Esophagus squamous epithelium (tissue), 5 donors: ENCODE results near the gene IVD. TPM values are rescaled to one million over a fixed set of nuclear protein-coding genes. Genes with fewer than 3 reads are reported as not detected.
"Not testable (repeated sequence)": the region's sequence is repeated elsewhere in the genome, so short reads cannot be mapped to it uniquely, and the experiment has no call there.

Experiments
- DNase-seq: peaks from one replicate; lab custom pipeline; 2025; lab: John Stamatoyannopoulos, UW
- H3K27ac ChIP-seq, 4 donors: fragments of 200-600 bp; sonication (generic); one replicate each; pipeline ENCODE4 v1.5.1; 2016 to 2019; ENCODE audit warnings: mild to moderate bottlenecking in 1 of 4
- H3K27me3 ChIP-seq, 4 donors: fragments of 200-600 bp; sonication (generic); 1 replicate in 3 of 4; 2 replicates in 1 of 4; pipeline versions ENCODE4 v1.5.1 to v1.6.0; 2017 to 2021; ENCODE audit warnings: antibody characterized with exemption in 1 of 4
- H3K36me3 ChIP-seq, 3 donors: fragments of 200-600 bp; sonication (generic); one replicate each; pipeline ENCODE4 v1.5.1; 2016 to 2019
- H3K4me1 ChIP-seq, 3 donors: fragments of 200-600 bp; sonication (generic); one replicate each; pipeline ENCODE4 v1.5.1; 2017 to 2019
- H3K4me3 ChIP-seq, 4 donors: fragments of 200-600 bp; sonication (generic); 1 replicate in 3 of 4; 2 replicates in 1 of 4; pipeline ENCODE4 v1.5.1; 2016 to 2019; ENCODE audit warnings: mild to moderate bottlenecking in 2 of 4, moderate library complexity in 1 of 4
- H3K9me3 ChIP-seq, 3 donors: fragments of 200-600 bp; sonication (generic); one replicate each; pipeline ENCODE4 v1.5.1; 2016 to 2019
- CTCF ChIP-seq, 6 experiments: fragments of 450-650 bp in 4 of 6; fragments of 200-600 bp in 2 of 6; sonication (generic) in 2 of 6; IDR thresholded peaks; one replicate each; pipeline ENCODE4 v1.5.1; 2016 to 2019; ENCODE audit warnings: antibody characterized with exemption in 6 of 6, mild to moderate bottlenecking in 4 of 6, moderate library complexity in 4 of 6
- POLR2A ChIP-seq, 4 donors: fragments of 450-650 bp; IDR thresholded peaks; one replicate each; pipeline ENCODE4 v1.6.1; 2017; ENCODE audit warnings: antibody characterized with exemption in 4 of 4, mild to moderate bottlenecking in 4 of 4, moderate library complexity in 3 of 4
- WGBS, 2 donors: methylation state at CpG; one replicate each; pipeline ENCODE4 v1.1.5; 2018; 5-methylcytosine and 5-hydroxymethylcytosine counted together
- intact Hi-C: fragments of 100-400 bp; cut with DNase I; formaldehyde crosslinking; loops from one replicate; pipeline ENCODE4 v1.15.0; 2022
- total RNA-seq, 4 donors: library from RNA; depleted of rRNA; stranded (reverse); fragments of >200 nt; gene quantifications; one replicate each; pipeline ENCODE4 v1.1.0, GENCODE V29; 2016
- donor health status: DM: yes; HTN: yes; CAD: no.

Gene IVD
- total RNA-seq, 4 donors from 2014 or later, result 10.7 to 42.2 (median 15.4) TPM

- Histone ChIP-seq H3K27ac (no peak overlapping the region), H3K4me3 (no peak overlapping the region), H3K27me3 (no peaks in the 10 kb centered on the region), H3K36me3 (no peaks in the 10 kb centered on the region), H3K4me1 (peaks cover 4 to 59% (median 12%) of the 10 kb centered on the region in 3 donors), H3K9me3 (no peaks in the 10 kb centered on the region)
- DNase-seq, result no peak
- TF ChIP-seq CTCF (IDR thresholded peaks at IDR 0.05) (no peak), POLR2A (IDR thresholded peaks at IDR 0.05) (no peak)
- intact Hi-C loops, result no loop called here
Observed at GRCh38 chr15:40449275-40449674, 43.7 kb downstream of the IVD start.

GRCh38 chr15:40450047-40450446 is 44.5 kb downstream of the IVD start:
- 85% methylated on average over 2 of the region's 2 CpGs; no CpG with 5 or more reads in 1 of the 2 donors for WGBS, 2 donors
- peaks cover 10 to 59% (median 20%) of the 10 kb centered on the region in 3 donors for H3K4me1 ChIP-seq
- TF ChIP-seq POLR2A (IDR thresholded peaks at IDR 0.05) (no peak), CTCF (IDR thresholded peaks at IDR 0.05) (no peak)
- H3K36me3 ChIP-seq, result no peaks in the 10 kb centered on the region
- H3K4me3 ChIP-seq, result no peak overlapping the region
- H3K27ac ChIP-seq, result no peak overlapping the region
- intact Hi-C loops, result no loop called here
- H3K9me3 ChIP-seq, result no peaks in the 10 kb centered on the region
- no peak for DNase-seq
- no peaks in the 10 kb centered on the region for H3K27me3 ChIP-seq

- DNase-seq, result no peak
- H3K36me3 ChIP-seq, result no peaks in the 10 kb centered on the region
- intact Hi-C loops, result no loop called here
- 79 to 81% methylated on average over 3 of the region's 3 CpGs for WGBS, 2 donors
- peaks cover 15 to 61% (median 30%) of the 10 kb centered on the region in 3 donors for H3K4me1 ChIP-seq
- H3K27me3 ChIP-seq, result no peaks in the 10 kb centered on the region
- no peak overlapping the region for H3K27ac ChIP-seq
- H3K4me3 ChIP-seq, result no peak overlapping the region
- no peaks in the 10 kb centered on the region for H3K9me3 ChIP-seq
- no peak for TF ChIP-seq CTCF (IDR thresholded peaks at IDR 0.05)
- no peak for TF ChIP-seq POLR2A (IDR thresholded peaks at IDR 0.05)
Observed at GRCh38 chr15:40451527-40452158, 46.0 kb downstream of the IVD start.

GRCh38 chr15:40452296-40453090 is 46.9 kb downstream of the IVD start:
- TF ChIP-seq CTCF (IDR thresholded peaks at IDR 0.05) (no peak), POLR2A (IDR thresholded peaks at IDR 0.05) (no peak)
- no peaks in the 10 kb centered on the region for H3K9me3 ChIP-seq
- H3K36me3 ChIP-seq, result no peaks in the 10 kb centered on the region
- peaks cover 15 to 67% (median 33%) of the 10 kb centered on the region in 3 donors for H3K4me1 ChIP-seq
- H3K27ac ChIP-seq, result no peak overlapping the region
- DNase-seq, result no peak
- no peak overlapping the region for H3K4me3 ChIP-seq
- H3K27me3 ChIP-seq, result no peaks in the 10 kb centered on the region
- WGBS, 2 donors, result 70 to 87% methylated on average over 5 to 6 of the region's 11 CpGs
- intact Hi-C loops, result no loop called here

GRCh38 chr15:40453941-40454340 is 48.3 kb downstream of the IVD start:
- H3K4me3 ChIP-seq, H3K9me3 ChIP-seq, DNase-seq, H3K36me3 ChIP-seq, H3K27me3 ChIP-seq, H3K27ac ChIP-seq, intact Hi-C loops: not testable (repeated sequence)
- H3K4me1 ChIP-seq, result peaks cover 15 to 67% (median 33%) of the 10 kb centered on the region in 3 donors
- WGBS, 2 donors, result 70 to 76% methylated on average over 1 to 2 of the region's 3 CpGs
